WTC11 (cell line): Measurements from ENCODE around the gene PDRG1. TPM values are rescaled to one million over a fixed set of nuclear protein-coding genes. Genes with fewer than 3 reads are reported as not detected.

Experiments used
- ATAC-seq: fragments of 200-7000 bp; cut with Tn5 transposase; 2 replicates; pipeline ENCODE4 v1.10.0; 2021; ENCODE audit warnings: mild to moderate bottlenecking, moderate library complexity
- CTCF ChIA-PET: fragments of 300-600 bp; sonication (Branson Sonifier 250); formaldehyde crosslinking; loops from one replicate; lab custom pipeline; 2021; ENCODE audit warnings: antibody characterized with exemption; lab: Charles Lee
- POLR2A ChIA-PET: fragments of 350-600 bp; sonication (Branson Sonifier 250); formaldehyde crosslinking; loops from one replicate; lab custom pipeline; 2021; ENCODE audit warnings: antibody characterized with exemption; lab: Charles Lee
- DNase-seq: peaks from one replicate; pipeline ENCODE4 v3.0.0; 2021; ENCODE audit warnings: low spot score
- H3K27ac Mint-ChIP-seq: 2 replicates; pipeline ENCODE4 v1.8.0; 2021; ENCODE audit warnings: mixed read lengths
- H3K27me3 Mint-ChIP-seq: 2 replicates; pipeline ENCODE4 v1.8.0; 2021; ENCODE audit warnings: low read depth, mild to moderate bottlenecking, moderate library complexity, mixed read lengths
- H3K36me3 Mint-ChIP-seq: 2 replicates; pipeline ENCODE4 v1.8.0; 2021; ENCODE audit warnings: mixed read lengths
- H3K4me1 Mint-ChIP-seq: 2 replicates; pipeline ENCODE4 v1.8.0; 2022; ENCODE audit warnings: mixed read lengths
- H3K4me3 Mint-ChIP-seq: 2 replicates; pipeline ENCODE4 v1.8.0; 2021; ENCODE audit warnings: mild to moderate bottlenecking, moderate library complexity, mixed read lengths
- H3K9me3 Mint-ChIP-seq: 2 replicates; pipeline ENCODE4 v1.8.0; 2021; ENCODE audit warnings: mixed read lengths
- ATF3 ChIP-seq: sonication (generic); formaldehyde crosslinking; conservative IDR thresholded peaks from 2 replicates; pipeline ENCODE4 v1.8.1; 2022; ENCODE audit warnings: mild to moderate bottlenecking, missing genetic modification reagents
- CDX4 ChIP-seq: fragments of 250-450 bp; sonication (Bioruptor Pico); IDR thresholded peaks from 2 replicates; pipeline ENCODE4 v1.9.0; 2021; ENCODE audit warnings: moderate library complexity, mild to moderate bottlenecking, inconsistent platforms, borderline replicate concordance
- FOXP4 ChIP-seq: sonication (generic); formaldehyde crosslinking; IDR thresholded peaks from 2 replicates; pipeline ENCODE4 v1.8.0; 2022; ENCODE audit warnings: mild to moderate bottlenecking, missing genetic modification reagents
- MYBL2 ChIP-seq: sonication (generic); formaldehyde crosslinking; IDR thresholded peaks from 2 replicates; pipeline ENCODE4 v1.8.1; 2023; ENCODE audit warnings: mild to moderate bottlenecking, moderate library complexity, missing genetic modification reagents
- NR3C1 ChIP-seq: sonication (generic); formaldehyde crosslinking; conservative IDR thresholded peaks from 2 replicates; pipeline ENCODE4 v1.8.1; 2023; ENCODE audit warnings: low read depth, mild to moderate bottlenecking, missing genetic modification reagents
- PRDM15 ChIP-seq: sonication (generic); formaldehyde crosslinking; IDR thresholded peaks from 2 replicates; pipeline ENCODE4 v1.8.0; 2022; ENCODE audit warnings: missing genetic modification reagents
- SMAD3 ChIP-seq: sonication (generic); formaldehyde crosslinking; IDR thresholded peaks from 2 replicates; pipeline ENCODE4 v1.8.0; 2022; ENCODE audit warnings: missing genetic modification reagents, mild to moderate bottlenecking, borderline replicate concordance
- SP1 ChIP-seq: sonication (generic); formaldehyde crosslinking; conservative IDR thresholded peaks from 2 replicates; pipeline ENCODE4 v1.8.1; 2022; ENCODE audit warnings: missing genetic modification reagents
- TP53 ChIP-seq: sonication (generic); formaldehyde crosslinking; IDR thresholded peaks from 2 replicates; pipeline ENCODE4 v1.8.1; 2023; ENCODE audit warnings: mild to moderate bottlenecking, missing genetic modification reagents
- ZBTB21 ChIP-seq: sonication (generic); formaldehyde crosslinking; IDR thresholded peaks from 2 replicates; pipeline ENCODE4 v1.8.1; 2023; ENCODE audit warnings: mild to moderate bottlenecking, missing genetic modification reagents, borderline replicate concordance
- ZBTB43 ChIP-seq: sonication (generic); formaldehyde crosslinking; IDR thresholded peaks from 2 replicates; pipeline ENCODE4 v1.8.1; 2023; ENCODE audit warnings: mild to moderate bottlenecking, missing genetic modification reagents
- ZNF281 ChIP-seq: sonication (generic); formaldehyde crosslinking; IDR thresholded peaks from 2 replicates; pipeline ENCODE4 v1.8.0; 2023; ENCODE audit warnings: mild to moderate bottlenecking, missing genetic modification reagents
- ZNF317 ChIP-seq: sonication (generic); formaldehyde crosslinking; IDR thresholded peaks from 2 replicates; pipeline ENCODE4 v1.8.1; 2023; ENCODE audit warnings: low read depth, mild to moderate bottlenecking, moderate library complexity, missing genetic modification reagents, borderline replicate concordance
- ZNF425 ChIP-seq: fragments of 250-450 bp; sonication (Bioruptor Pico); conservative IDR thresholded peaks from 2 replicates; pipeline ENCODE4 v1.9.0; 2021; ENCODE audit warnings: mild to moderate bottlenecking
- ZNF671 ChIP-seq: fragments of 250-450 bp; sonication (Bioruptor Pico); IDR thresholded peaks from 2 replicates; pipeline ENCODE4 v1.8.0; 2021; ENCODE audit warnings: mild to moderate bottlenecking
- total RNA-seq: library from RNA; stranded (reverse); gene quantifications from 3 replicates; pipeline ENCODE4 v1.2.3, GENCODE V29; 2021

PDRG1 gene
- total RNA-seq, 1 experiment from 2014 or later, result 16.0 TPM

- DNase-seq (no peak), ATAC-seq (no peak)
- Mint-ChIP-seq H3K27me3 (peaks cover 15% of the 10 kb centered on the region), H3K4me1 (peaks cover 8% of the 10 kb centered on the region), H3K36me3 (peaks cover 13% of the 10 kb centered on the region), H3K9me3 (peaks cover 3% of the 10 kb centered on the region), H3K4me3 (no peak overlapping the region), H3K27ac (no peak overlapping the region)
- ChIA-PET POLR2A (no interaction called here), CTCF (interaction anchor here (0.6 to 4.1 kb wide), 7 partner anchors 10 to 102 kb away, joined by 3 to 96 read pairs (median 18); no protein-coding TSS in a partner anchor)
- TF ChIP-seq CDX4 (no peak), FOXP4 (CRISPR knock-in tag) (no peak), ZBTB43 (CRISPR knock-in tag) (no peak), SP1 (CRISPR knock-in tag) (no peak), MYBL2 (CRISPR knock-in tag) (no peak), ZBTB21 (CRISPR knock-in tag) (no peak), ZNF425 (CRISPR knock-in tag) (no peak), ATF3 (CRISPR knock-in tag) (no peak)
These were observed 1.8 kb upstream of the PDRG1 start for GRCh38 chr20:31953556-31954148.

- DNase-seq (no peak), ATAC-seq (no peak)
- Mint-ChIP-seq H3K27me3 (peaks cover 13% of the 10 kb centered on the region), H3K4me1 (peaks cover 8% of the 10 kb centered on the region), H3K4me3 (peak overlapping the region; percentile 98), H3K27ac (peak overlapping the region; percentile 92; the same call in 1 of the 2 replicates), H3K36me3 (peaks cover 35% of the 10 kb centered on the region), H3K9me3 (peaks cover 11% of the 10 kb centered on the region)
- ChIA-PET CTCF (interaction anchor here (0.6 to 4.1 kb wide), 32 partner anchors 8 to 290 kb away, joined by 3 to 96 read pairs (median 10); partner anchors contain the start of genes MYLK2, TM9SF4 and XKR7), POLR2A (interaction anchor here (0.9 to 1.2 kb wide), 2 partner anchors 9 to 17 kb away, joined by 3 to 4 read pairs; partner anchors contain the start of gene XKR7)
- no peak for TF ChIP-seq NR3C1 (CRISPR knock-in tag)
- no peak for TF ChIP-seq ZNF317
- TF ChIP-seq SP1 (CRISPR knock-in tag), result no peak
- no peak for TF ChIP-seq ZNF281 (CRISPR knock-in tag)
- TF ChIP-seq ZBTB43 (CRISPR knock-in tag), result no peak
- TF ChIP-seq FOXP4 (CRISPR knock-in tag), result no peak
- TF ChIP-seq ZNF671 (CRISPR knock-in tag), result no peak
- no peak for TF ChIP-seq PRDM15 (CRISPR knock-in tag)
- no peak for TF ChIP-seq TP53 (CRISPR knock-in tag)
- TF ChIP-seq SMAD3, result no peak
These were observed 680 bp downstream of the PDRG1 start for GRCh38 chr20:31951203-31951529.
